Gastrocnemius medialis (tissue), 4 donors: Measurements from ENCODE around the gene ATF6.

Experiments
- POLR2A ChIP-seq, 2 donors: fragments of 450-650 bp; IDR thresholded peaks; one replicate each; pipeline ENCODE4 v1.6.1; 2017; ENCODE audit warnings: antibody characterized with exemption in 2 of 2, mild to moderate bottlenecking in 2 of 2, moderate library complexity in 2 of 2
- TF ChIP-seq, protein P1 (sequence below), 5 experiments: fragments of 450-650 bp in 3 of 5; fragments of 200-600 bp in 2 of 5; sonication (generic) in 2 of 5; IDR thresholded peaks in 4 of 5; conservative IDR thresholded peaks in 1 of 5; 1 replicate in 4 of 5; 2 replicates in 1 of 5; pipeline ENCODE4 v1.5.1; 2016 to 2019; ENCODE audit warnings: antibody characterized with exemption in 5 of 5, mild to moderate bottlenecking in 3 of 5, moderate library complexity in 3 of 5

DNA sequence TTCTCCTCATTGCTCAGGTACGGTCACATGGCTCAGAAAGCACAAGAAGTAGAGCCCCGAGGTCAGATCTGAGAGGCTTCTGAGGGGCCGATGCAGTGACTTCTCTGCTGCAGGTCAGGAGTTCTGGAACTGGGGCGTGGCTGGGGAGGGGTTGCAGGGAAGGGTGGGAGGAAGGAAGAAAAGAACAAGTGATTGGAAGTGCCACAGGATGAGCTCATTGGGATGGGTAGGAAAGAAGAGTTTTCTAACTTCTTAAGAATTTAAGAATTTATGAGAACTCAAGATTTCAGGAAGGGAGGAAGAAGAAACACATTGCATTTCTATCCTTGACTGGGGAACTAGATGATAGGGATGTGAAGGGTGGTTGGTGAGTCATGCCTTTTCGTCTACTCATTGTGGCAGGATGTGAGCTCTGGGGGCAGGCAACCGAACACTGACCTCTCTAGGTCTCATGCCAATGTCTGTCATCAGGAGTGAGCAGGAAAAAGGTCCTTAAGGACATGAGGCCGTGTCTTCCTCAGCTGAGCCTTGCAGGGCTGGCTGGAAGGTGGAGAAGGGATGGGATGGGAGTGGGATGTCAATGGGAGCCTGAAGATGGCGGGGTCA is 44.3 kb upstream of the ATF6 start:
- TF ChIP-seq POLR2A (IDR thresholded peaks at IDR 0.05): no peak
- TF ChIP-seq, protein P1, sequence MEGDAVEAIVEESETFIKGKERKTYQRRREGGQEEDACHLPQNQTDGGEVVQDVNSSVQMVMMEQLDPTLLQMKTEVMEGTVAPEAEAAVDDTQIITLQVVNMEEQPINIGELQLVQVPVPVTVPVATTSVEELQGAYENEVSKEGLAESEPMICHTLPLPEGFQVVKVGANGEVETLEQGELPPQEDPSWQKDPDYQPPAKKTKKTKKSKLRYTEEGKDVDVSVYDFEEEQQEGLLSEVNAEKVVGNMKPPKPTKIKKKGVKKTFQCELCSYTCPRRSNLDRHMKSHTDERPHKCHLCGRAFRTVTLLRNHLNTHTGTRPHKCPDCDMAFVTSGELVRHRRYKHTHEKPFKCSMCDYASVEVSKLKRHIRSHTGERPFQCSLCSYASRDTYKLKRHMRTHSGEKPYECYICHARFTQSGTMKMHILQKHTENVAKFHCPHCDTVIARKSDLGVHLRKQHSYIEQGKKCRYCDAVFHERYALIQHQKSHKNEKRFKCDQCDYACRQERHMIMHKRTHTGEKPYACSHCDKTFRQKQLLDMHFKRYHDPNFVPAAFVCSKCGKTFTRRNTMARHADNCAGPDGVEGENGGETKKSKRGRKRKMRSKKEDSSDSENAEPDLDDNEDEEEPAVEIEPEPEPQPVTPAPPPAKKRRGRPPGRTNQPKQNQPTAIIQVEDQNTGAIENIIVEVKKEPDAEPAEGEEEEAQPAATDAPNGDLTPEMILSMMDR (IDR thresholded peaks at IDR 0.05 in 4 of 5, conservative IDR thresholded peaks at IDR 0.05 in 1 of 5): no peak
